HG02885 (cell line): ENCODE results near the gene PHACTR3.

Experiments used
- ATAC-seq: cut with Tn5 transposase; IDR thresholded peaks from one replicate; pipeline ENCODE4 v1.9.1; 2021; ENCODE audit warnings: mild to moderate bottlenecking; ENCODE audit not compliant: unreplicated experiment, poor library complexity

PHACTR3 gene

GRCh38 chr20:59572515-59572914 is 31.8 kb upstream of the PHACTR3 start:
- no peak for ATAC-seq

GRCh38 chr20:59573837-59574236 is 30.5 kb upstream of the PHACTR3 start:
- no peak for ATAC-seq

GRCh38 chr20:59574308-59574707 is 30.0 kb upstream of the PHACTR3 start:
- no peak for ATAC-seq

DNA sequence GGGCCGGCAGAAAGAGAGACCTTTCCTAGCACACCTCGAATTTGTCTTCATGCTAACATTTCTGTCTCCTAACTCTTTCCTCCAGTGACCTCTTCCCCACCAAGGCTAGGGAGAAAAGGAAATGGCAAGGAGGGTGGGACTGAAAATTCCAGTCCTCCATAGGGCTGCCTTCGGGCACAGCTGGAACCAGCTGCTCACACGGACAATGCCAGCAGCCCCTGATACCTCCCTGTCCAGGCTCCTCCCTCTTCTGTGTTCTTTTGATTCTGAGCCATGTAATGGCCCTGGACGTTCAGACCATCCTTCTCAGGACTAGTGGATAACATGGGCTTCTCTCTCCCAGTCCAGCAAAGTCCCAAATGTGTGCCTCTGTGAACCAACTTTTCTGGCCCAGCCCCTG is 29.1 kb upstream of the PHACTR3 start:
- ATAC-seq, result no peak

GRCh38 chr20:59575653-59576052 is 28.7 kb upstream of the PHACTR3 start:
- no peak for ATAC-seq

GRCh38 chr20:59576216-59576953 is 28.0 kb upstream of the PHACTR3 start:
- ATAC-seq, result no peak

DNA sequence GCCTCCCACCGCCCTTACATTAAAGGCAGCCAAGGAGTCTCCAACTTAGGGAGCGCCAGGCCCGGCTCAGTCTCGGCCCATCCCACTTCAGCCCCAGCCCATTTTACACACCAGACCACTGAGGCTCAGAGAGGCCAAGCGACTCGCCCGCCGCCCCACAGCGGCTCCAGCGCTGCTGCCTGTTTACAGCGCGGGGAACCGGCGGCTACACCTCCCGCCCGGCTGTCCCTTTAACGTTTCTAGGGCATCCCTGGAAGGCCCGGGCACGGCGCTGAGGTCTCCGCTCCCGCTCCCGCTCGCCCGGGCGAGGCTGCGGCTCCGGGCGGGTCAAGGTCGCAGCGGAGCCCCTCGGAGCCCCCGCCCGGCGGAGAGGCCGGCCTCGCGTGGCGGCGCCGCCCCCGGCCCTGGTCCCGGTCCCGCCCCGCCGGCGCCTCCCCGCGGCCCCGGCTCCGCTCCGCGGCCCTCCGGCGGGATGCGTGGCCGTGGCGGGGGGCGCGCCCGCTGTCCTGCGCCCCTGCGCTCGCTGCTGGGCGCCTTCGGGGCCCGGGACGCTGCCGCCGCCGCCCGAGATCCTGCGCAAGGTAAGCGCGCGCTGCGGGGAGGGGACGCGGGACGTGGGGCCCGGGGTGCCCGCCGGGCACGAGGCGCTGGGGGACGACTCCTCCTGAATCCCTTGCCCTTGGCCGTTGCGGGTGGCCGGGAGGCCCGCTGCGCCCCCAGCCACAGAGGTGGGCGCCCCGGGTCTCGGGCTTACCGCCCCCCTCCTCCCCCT is 27.1 kb upstream of the PHACTR3 start:
- no peak for ATAC-seq

- no peak for ATAC-seq
Observed at GRCh38 chr20:59577809-59578435, 26.4 kb upstream of the PHACTR3 start.

GRCh38 chr20:59578436-59579403 is 25.6 kb upstream of the PHACTR3 start:
- no peak for ATAC-seq

- no peak for ATAC-seq
Observed at GRCh38 chr20:59579404-59580145, 24.8 kb upstream of the PHACTR3 start.

DNA sequence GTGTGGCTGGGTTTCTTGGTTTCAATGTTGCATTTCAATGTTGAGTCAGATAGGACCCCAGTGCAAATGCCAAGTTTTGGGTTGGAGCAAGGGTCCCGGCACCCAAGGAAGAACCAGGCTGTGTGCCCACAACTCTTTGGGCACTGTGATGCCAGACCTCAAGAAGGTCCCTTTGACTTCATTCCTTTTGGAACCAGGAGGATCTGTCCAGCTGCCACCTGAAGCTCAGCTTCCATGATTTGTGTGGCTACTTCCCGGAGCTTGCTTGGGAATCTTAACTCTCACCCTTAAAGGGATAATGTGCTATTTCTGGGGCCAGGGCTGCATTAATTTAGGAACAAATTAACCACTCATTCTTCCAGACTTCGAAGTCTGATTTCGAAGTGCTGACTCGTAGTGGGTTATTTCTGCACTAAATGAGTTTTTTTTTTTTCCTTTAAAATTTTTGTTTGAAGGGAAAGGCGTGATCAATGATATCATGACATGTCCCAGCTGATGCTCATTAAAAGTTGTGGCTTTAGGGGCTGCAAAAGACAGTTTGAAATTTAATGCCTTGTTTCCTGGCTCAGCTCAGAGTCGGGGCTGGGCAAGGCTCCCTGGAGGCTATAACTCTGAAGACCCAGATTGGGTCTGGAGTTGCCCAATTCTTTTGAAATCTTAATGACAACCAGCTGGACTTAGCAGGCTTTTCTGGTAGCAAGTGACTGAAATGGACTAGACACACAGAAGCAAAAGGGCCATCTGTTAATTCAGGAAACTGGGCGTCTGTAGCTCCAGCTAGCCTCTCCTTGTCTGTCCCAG is 24.0 kb upstream of the PHACTR3 start:
- ATAC-seq, result no peak

DNA sequence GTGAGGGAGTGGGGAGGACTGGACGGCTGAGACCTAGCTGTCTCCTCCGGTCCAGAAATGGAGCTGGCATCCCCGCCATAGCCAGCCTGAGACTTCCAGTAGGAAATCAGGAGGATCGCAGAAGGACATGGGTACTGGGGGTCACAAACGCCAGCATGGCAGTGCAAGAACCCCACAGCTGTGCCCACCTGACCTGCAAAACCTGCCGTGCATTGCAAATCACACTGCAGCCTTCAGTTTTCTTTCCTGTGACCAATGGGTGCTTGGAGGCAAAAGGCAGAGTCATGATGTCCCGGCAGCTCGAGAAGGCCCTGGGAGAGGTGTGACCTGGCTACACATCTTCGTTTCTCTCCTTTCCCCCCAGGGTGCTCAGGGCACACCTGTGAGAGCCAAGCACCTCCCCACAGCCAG is 23.3 kb upstream of the PHACTR3 start:
- no peak for ATAC-seq

GRCh38 chr20:59581993-59582679 is 22.2 kb upstream of the PHACTR3 start:
- no peak for ATAC-seq

DNA sequence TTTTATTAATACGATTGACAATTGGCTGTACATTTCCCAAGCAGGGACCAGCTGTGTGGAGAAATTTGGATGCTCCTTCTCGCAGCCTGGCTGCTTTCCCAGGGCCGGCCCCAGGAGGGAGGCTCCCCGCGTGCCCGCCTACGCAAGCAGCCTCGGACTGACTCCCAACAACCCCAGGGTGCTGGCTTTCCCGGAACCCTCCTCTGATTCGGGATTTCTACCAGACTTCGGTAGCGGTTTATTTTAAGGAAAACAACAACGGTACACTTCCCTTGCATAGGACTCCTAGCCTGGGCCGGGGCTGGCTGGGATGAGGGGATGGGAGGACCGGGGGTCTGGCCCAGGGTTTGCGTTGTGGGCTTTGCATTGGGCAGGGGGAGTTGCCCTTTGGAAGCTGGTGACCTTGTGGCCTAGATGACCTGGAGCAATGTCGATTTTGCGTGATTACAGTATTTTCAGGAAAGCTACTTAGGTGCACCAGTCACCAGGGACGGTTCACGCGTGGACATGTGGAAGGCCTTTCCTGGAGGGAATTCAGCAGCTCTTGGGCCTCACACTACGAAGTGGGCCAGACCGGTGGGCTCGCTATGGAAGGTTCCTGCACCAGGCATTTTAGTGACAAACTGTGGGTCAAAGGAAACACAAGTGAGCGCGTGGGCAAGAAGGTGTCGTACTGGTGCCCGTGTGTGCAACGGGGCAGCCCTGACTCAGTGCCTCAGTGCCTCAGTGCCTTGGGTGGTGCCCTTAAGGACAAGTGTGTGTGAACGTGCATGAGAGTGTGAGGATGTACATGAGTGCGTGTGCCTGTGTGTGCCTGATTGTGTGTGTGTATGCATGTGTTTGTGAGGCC is 20.7 kb upstream of the PHACTR3 start:
- ATAC-seq, result no peak

GRCh38 chr20:59584278-59584925 is 19.9 kb upstream of the PHACTR3 start:
- ATAC-seq, result no peak

DNA sequence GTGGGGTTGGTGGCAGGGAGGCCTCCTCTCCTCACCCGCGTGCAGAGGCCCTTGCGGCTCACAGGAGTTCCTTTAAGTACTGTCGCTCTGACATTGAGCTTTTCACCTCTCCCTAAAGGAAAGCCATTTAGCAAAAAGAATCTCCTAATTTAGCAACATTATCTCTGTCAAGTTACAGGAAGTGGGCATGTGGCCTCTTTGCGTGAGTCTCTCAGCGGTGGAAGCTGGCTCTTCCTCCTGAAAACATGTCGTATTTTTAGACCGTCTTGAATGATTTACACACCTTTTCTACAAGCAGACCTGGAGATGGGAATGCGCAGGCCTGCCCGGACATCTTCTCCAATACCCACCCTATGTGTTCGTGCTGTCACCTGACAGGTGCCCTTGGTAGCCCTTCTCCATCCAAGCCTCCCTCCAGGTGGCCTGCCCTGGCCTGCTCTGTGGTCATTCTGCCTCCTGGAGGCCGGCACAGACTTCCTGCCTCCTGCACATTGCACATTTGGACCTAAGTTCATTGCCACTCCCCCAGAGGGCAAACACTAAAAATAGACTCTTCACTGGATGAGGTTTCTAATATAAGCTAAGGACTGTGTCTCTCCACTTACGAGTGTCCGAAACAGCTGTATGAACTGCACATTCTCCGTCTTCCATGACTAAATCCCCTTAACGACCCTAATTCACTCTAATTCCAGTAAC is 18.5 kb upstream of the PHACTR3 start:
- ATAC-seq, result no peak
